ENCODE data around the gene SKI.

The SKI gene

GRCh38 chr1:2206813-2207487 is 21.2 kb upstream of the SKI start:
- in situ Hi-C loops (cut with MboI; ENCODE audit: low sequenced_read_pairs) = no loop called here

- in situ Hi-C loops (cut with MboI; ENCODE audit: low sequenced_read_pairs) = no loop called here
These were observed 19.5 kb upstream of the SKI start for GRCh38 chr1:2208309-2209239.

DNA sequence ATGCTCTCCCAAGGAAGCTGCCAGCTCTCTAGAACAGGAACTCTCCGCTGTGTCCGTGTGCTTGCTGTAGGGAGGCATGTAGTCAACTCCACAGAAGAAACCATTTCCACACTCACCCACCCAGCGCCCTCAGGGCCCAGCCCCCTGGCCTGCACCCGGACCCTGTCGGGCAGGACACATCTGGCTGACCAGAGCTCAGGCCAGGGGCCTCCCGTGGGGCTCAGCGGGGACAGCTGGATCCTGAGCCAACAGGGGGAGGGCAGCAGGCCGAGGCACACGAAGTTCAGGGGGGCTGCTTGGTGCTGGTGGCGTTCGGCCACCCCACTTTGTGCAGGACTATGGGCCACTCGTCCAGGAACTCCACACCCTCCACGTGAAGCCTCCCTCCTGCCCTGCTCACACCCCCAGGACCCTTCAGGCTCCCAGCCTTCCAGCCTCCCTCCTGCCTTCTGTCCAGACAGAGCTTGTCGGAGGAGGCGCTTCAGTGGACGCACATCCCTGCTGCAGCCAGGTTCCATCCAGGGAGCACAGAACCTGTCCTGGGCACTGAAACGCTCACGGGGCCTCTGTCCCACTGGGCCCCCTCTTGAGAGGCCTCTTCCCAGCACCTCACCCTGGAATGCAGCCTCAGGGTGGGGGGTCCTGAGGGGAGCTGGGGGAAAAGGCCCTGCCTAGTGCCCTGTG is 18.6 kb upstream of the SKI start:
- in situ Hi-C loops (cut with MboI; ENCODE audit: low sequenced_read_pairs) = no loop called here

- in situ Hi-C loops (cut with MboI; ENCODE audit: low sequenced_read_pairs) = no loop called here
These were observed 17.9 kb upstream of the SKI start for GRCh38 chr1:2210084-2210653.

GRCh38 chr1:2210786-2211185 is 17.3 kb upstream of the SKI start:
- in situ Hi-C loops (cut with MboI; ENCODE audit: low sequenced_read_pairs) = no loop called here

DNA sequence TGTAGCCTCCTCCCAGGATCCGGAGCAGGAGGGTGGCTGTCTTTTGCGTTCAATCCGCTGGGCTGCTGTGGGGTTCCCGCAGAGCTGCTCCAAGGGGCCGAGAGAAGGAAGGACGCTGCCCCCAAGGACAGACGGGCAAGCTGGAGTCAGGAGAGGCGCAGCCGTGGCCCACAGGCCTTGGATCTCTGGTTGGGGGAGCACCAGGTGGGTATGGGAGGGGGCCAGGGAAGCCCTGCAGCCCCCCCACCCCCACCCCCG is 15.9 kb upstream of the SKI start:
- in situ Hi-C loops (cut with MboI; ENCODE audit: low sequenced_read_pairs) = no loop called here

DNA sequence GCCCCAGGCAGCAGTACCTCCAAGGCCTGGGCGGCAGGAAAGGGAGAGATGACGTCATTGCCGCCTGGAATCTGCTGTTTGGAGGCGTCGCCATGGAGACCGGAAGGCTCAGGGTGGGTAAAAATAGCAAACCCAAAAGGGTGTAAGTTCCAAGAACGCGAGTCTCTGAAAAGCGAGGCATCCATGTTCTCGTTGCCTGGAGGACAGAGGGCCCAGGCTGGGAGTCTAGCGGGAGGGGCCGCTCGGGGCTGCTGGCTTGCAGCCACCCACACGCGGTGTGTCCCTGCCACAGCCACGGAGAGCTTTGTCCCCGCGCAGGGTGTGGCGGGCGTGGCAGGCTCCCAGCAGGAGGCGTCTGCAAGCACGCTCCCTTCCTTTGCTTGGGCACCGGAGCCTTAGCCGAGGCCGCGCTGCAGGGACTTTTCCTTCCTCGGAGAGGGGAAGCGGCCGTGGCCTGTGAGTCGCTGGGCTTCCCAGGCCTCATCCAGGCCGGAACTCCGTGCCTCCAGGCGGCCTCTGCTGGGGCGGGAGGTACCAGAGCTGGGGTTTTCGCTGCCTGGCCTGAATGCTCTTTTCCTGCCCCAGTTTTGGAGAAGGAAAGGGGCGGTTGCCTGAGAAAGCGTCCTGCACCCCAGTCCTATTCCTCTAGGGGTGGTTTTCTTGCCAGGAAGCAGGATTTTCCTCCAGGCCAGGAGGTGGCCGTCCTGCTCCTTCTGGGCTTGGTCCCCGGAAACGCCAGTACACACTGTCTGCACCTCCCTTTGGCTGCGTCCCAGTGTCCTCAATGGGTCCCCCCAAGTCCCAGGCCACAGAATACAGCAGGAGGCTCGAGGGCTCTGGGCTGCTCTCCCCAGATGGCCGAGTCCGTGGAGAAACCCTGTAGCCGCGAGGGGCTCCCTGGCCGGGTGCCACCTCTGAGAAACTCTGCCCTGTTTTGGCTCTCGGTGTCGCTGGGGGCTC is 15.3 kb upstream of the SKI start:
- in situ Hi-C loops (cut with MboI; ENCODE audit: low sequenced_read_pairs) = no loop called here

- in situ Hi-C loops (cut with MboI; ENCODE audit: low sequenced_read_pairs) = no loop called here
These were observed 14.3 kb upstream of the SKI start for GRCh38 chr1:2213576-2214505.

GRCh38 chr1:2214541-2215241 is 13.4 kb upstream of the SKI start:
- in situ Hi-C loops (cut with MboI; ENCODE audit: low sequenced_read_pairs) = no loop called here

GRCh38 chr1:2215329-2215728 is 12.8 kb upstream of the SKI start:
- in situ Hi-C loops (cut with MboI; ENCODE audit: low sequenced_read_pairs) = no loop called here

DNA sequence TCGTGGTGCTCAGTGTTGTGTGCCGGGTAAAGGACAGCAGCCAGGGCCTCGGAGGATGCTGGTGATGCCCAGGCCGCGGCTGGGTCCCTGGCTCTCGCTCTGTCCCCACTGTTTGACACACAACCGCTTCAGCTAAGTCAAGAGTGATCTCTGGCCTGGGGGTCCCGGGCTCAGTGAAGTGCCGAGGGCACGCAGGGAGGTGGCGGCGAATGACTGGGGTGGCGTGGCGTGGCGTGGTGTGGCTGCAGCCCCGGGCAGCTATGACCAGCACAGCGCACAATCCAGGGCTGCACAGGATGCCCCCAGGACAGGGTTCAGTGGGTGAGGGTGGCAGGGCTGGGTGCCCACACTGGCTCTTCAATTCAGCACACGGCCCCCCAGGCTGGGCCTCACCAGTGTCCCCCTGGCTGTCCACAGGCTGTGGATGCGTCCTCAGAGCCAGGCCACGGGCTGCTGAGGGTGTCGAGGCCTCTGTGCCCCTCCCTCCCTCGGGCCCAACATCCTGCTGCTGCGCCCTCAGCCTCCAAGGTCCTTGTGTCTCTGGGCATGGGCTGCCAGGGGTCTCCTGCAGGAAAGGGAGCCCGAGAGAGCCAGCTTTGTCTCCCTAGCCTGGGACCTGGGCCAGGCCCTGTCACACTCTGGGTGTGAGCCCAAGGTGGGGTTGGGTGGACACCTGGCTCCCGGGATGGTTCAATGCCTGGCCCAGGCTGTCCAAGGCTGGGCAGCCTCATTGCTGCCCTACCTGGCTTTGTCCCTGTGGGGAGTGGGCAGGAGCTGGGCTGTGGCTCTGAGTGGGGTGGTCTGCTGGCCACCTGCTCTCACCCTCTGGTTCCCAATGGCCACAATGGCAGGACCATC is 12.0 kb upstream of the SKI start:
- in situ Hi-C loops (cut with MboI; ENCODE audit: low sequenced_read_pairs) = no loop called here

GRCh38 chr1:2216767-2217058 is 11.4 kb upstream of the SKI start:
- in situ Hi-C loops (cut with MboI; ENCODE audit: low sequenced_read_pairs) = no loop called here

DNA sequence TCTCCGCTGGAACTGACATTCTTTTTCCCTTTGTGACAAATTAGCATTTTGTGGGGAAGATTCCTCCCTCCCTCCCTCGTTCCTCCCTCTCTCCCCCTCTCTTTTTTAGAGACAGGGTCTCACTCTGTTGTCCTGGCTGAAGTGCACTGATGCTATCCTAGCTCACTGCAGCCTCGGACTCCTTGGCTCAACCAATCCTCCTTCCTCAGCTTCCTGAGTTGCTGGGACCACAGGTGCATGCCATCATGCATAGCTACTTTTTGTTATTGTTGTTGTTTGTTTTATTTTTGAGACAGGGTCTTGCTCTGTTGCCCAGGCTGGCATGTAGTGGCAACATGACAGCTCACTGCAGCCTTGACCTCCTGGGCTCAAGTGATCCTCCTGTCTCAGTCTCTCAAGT is 6.8 kb upstream of the SKI start:
- in situ Hi-C loops (cut with MboI; ENCODE audit: low sequenced_read_pairs) = no loop called here

- in situ Hi-C loops (cut with MboI; ENCODE audit: low sequenced_read_pairs) = no loop called here
These were observed 3.9 kb upstream of the SKI start for GRCh38 chr1:2224170-2224584.

DNA sequence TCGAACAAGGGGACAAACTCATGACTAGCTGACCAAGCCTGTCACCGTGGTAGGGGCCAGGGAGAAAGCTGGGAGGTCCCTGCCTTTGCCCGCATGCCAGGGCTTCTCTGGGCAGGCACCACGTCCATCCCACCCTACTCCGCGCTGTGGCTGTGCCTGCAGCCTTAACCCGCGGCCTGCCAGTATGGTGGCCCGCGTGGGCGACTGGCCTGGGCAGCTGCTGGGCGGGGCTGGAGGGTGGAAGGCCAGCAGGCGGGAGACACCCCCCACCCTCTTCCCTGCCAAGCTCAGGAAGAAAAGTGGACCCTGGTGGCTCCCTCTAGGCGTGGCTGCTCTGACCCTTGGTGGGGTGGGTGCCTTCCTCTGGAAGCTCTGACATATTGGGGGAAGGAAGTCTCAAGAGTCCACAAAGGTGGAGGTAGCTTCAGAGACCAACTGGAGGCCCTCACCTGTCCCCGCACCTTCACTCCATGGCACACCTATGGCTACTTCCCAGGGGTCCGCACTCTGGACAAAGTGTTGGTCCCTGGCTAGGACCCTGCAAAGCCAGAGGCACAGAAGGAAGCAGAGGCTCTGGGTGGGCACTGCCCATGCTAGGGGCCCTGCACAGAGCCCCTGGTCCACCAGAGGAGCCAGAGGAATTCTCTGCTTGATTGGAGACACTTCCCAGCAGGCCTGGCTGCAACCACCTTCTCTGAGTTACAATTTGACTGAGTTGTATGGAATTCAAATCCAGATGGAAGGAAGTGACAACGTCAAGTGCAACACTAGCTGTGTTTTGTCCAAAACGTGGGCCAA is 3.3 kb upstream of the SKI start:
- in situ Hi-C loops (cut with MboI; ENCODE audit: low sequenced_read_pairs) = no loop called here

DNA sequence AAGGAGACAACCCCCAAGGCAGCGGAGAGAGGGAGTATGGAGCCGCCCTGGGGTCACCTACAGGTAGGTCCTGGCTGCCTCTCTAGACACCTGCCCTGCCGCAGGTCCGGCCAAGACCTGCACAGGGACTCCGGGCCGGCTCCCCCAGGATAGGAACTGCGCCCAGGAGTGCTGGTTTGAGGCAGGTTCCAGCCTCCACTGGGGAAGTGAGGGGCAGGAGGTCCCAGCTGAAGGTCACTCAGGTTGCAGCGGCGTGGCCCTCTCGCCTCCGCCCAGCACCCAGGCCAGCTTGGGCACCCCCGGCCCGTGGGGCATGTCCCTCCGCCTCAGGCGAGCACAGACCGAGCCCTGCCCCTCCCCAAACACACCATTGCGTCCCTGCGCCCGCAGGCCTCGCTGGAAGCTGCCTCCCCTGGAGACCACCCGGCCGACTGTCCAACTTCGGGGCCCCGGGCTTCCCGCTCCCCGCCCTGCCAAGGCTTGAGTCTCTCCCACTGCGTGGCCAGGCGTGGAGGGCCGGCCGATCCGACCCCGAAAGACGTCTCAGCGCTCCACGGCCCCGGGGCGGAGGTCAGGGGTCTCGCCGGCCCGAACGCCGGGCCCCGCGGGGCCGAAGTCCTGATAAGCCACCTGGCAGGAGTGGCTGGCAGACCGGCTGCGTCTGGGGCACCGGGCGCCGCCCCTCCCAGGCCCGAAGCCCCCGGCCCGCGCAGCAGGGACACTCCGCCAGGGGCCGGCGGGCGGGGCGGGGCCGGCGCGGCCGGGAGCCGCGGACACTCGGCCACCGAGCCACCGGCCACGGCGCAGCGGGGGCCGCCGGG is 1.4 kb upstream of the SKI start:
- in situ Hi-C loops (cut with MboI; ENCODE audit: low sequenced_read_pairs) = no loop called here
